HCT116 (cell line): ENCODE measurements around the gene SERTAD1. TPM values are rescaled to one million over a fixed set of nuclear protein-coding genes. Genes with fewer than 3 reads are reported as not detected.

Source experiments
- ATAC-seq: fragments of 200-7000 bp; cut with Tn5 transposase; 2 replicates; pipeline ENCODE4 v1.9.1; 2020; ENCODE audit warnings: mild to moderate bottlenecking, moderate library complexity
- BruUV-seq: library from RNA; stranded (reverse); fragments of 400-500 nt; replicated peaks from 2 replicates; lab custom pipeline; 2021; lab: Mats Ljungman, UMichigan
- CTCF ChIA-PET: fragments of 300-600 bp; sonication (Branson Sonifier 250); formaldehyde crosslinking; loops from one replicate; lab custom pipeline; 2021; ENCODE audit warnings: antibody characterized with exemption; lab: Charles Lee
- POLR2A ChIA-PET: fragments of 300-600, 350-600 bp; sonication (Branson Sonifier 250); formaldehyde crosslinking; loops from one replicate; lab custom pipeline; 2021; ENCODE audit warnings: antibody characterized with exemption; lab: Charles Lee
- RAD21 ChIA-PET, 2 experiments: fragments of 300-600 bp; sonication (Branson Sonifier 250); formaldehyde crosslinking; loops; one replicate each; lab custom pipeline; 2023; ENCODE audit warnings: low total read pairs in 2 of 2; ENCODE audit not compliant: uncharacterized antibody in 2 of 2, unreplicated experiment in 2 of 2, low non-redundant PET in 1 of 2; lab: Charles Lee
- DNase-seq: peaks from one replicate; pipeline ENCODE4 v3.0.0-alpha.2; 2010; ENCODE audit warnings: low read depth, low spot score
- H2AFZ ChIP-seq: fragments of 200-600 bp; shearing (Covaris generic), sonication (generic); 2 replicates; pipeline ENCODE4 v1.6.1; 2017; ENCODE audit warnings: low read depth, mixed run types, mixed read lengths, antibody characterized with exemption, low read length; ENCODE audit not compliant: poor library complexity, severe bottlenecking
- H3K27ac ChIP-seq: 2 replicates; pipeline ENCODE4 v1.5.1; 2012; ENCODE audit warnings: low read depth, low read length
- H3K27me3 ChIP-seq: fragments of 200-600 bp; sonication (generic); 2 replicates; pipeline ENCODE4 v1.6.1; 2016; ENCODE audit warnings: mixed run types, low read length, mixed read lengths; ENCODE audit not compliant: insufficient read depth
- H3K36me3 ChIP-seq, 2 experiments: fragments of 200-500 bp in 1 of 2; fragments of 200-600 bp in 1 of 2; sonication (Bioruptor generic) in 1 of 2; sonication (generic) in 1 of 2; 2 replicates each; pipeline versions ENCODE4 v1.5.1 to v1.6.1; 2014 to 2016; ENCODE audit warnings: low read length in 2 of 2, inconsistent platforms in 1 of 2, mixed read lengths in 1 of 2, mixed run types in 1 of 2; ENCODE audit not compliant: insufficient read depth in 2 of 2, control insufficient read depth in 1 of 2
- H3K4me1 ChIP-seq, 2 experiments: fragments of 200-600 bp in 1 of 2; sonication (generic) in 1 of 2; 2 replicates each; pipeline versions ENCODE4 v1.5.1 to v1.6.1; 2012 to 2017; ENCODE audit warnings: low read length in 2 of 2, inconsistent platforms in 1 of 2, mild to moderate bottlenecking in 1 of 2, mixed read lengths in 1 of 2, mixed run types in 1 of 2, moderate library complexity in 1 of 2; ENCODE audit not compliant: insufficient read depth in 2 of 2, control insufficient read depth in 1 of 2
- H3K4me2 ChIP-seq: fragments of 200-600 bp; sonication (generic); 2 replicates; pipeline ENCODE4 v1.6.1; 2017; ENCODE audit warnings: mixed run types, low read length, mixed read lengths
- H3K4me3 ChIP-seq, 2 experiments: fragments of 200-600 bp in 1 of 2; sonication (generic) in 1 of 2; replicated peaks in 1 of 2; 2 replicates each; pipeline ENCODE4 v1.5.1; 2011 to 2016; ENCODE audit warnings: low read length in 2 of 2, control low read depth in 1 of 2, low read depth in 1 of 2, mild to moderate bottlenecking in 1 of 2, mixed read lengths in 1 of 2, mixed run types in 1 of 2
- H3K79me2 ChIP-seq: fragments of 200-600 bp; sonication (generic); 2 replicates; pipeline ENCODE4 v1.6.1; 2017; ENCODE audit warnings: mild to moderate bottlenecking, mixed run types, low read length, moderate library complexity, mixed read lengths; ENCODE audit not compliant: insufficient read depth
- H3K9ac ChIP-seq: fragments of 200-600 bp; sonication (generic); 2 replicates; pipeline ENCODE4 v1.6.1; 2016; ENCODE audit warnings: low read length, mixed read lengths
- H3K9me2 ChIP-seq: fragments of 200-600 bp; sonication (generic), shearing (Covaris generic); 2 replicates; pipeline ENCODE4 v1.6.1; 2017; ENCODE audit warnings: mixed run types, mild to moderate bottlenecking, moderate library complexity; ENCODE audit not compliant: insufficient read depth
- H3K9me3 ChIP-seq, 2 experiments: fragments of 200-500 bp in 1 of 2; fragments of 200-600 bp in 1 of 2; sonication (Bioruptor generic) in 1 of 2; sonication (generic) in 1 of 2; 2 replicates each; pipeline ENCODE4 v1.6.1; 2014 to 2017; ENCODE audit warnings: low read length in 2 of 2, mixed read lengths in 2 of 2, inconsistent platforms in 1 of 2, low read depth in 1 of 2, mild to moderate bottlenecking in 1 of 2, mixed run types in 1 of 2, moderate library complexity in 1 of 2; ENCODE audit not compliant: control insufficient read depth in 1 of 2, insufficient read depth in 1 of 2
- H4K20me1 ChIP-seq: fragments of 200-600 bp; sonication (generic), shearing (Covaris generic); 2 replicates; pipeline ENCODE4 v1.6.1; 2017; ENCODE audit warnings: mixed run types, mild to moderate bottlenecking, moderate library complexity; ENCODE audit not compliant: insufficient read depth
- CBX3 ChIP-seq: IDR thresholded peaks from 2 replicates; pipeline ENCODE4 v1.6.1; 2012; ENCODE audit warnings: low read depth
- CEBPB ChIP-seq: IDR thresholded peaks from 2 replicates; pipeline ENCODE4 v1.6.1; 2012; ENCODE audit warnings: low read depth
- EGR1 ChIP-seq: IDR thresholded peaks from 2 replicates; pipeline ENCODE4 v1.6.1; 2012; ENCODE audit warnings: low read depth
- ELF1 ChIP-seq: IDR thresholded peaks from 2 replicates; pipeline ENCODE4 v1.6.1; 2012; ENCODE audit warnings: low read depth, borderline replicate concordance
- EZH2 ChIP-seq: fragments of 200-600 bp; sonication (generic); IDR thresholded peaks from 2 replicates; pipeline ENCODE4 v1.6.1; 2017; ENCODE audit warnings: antibody characterized with exemption, mixed run types
- EZH2phosphoT487 ChIP-seq: fragments of 200-600 bp; IDR thresholded peaks from 2 replicates; pipeline ENCODE4 v1.6.1; 2018; ENCODE audit warnings: antibody characterized with exemption, borderline replicate concordance
- FOSL1 ChIP-seq: IDR thresholded peaks from 2 replicates; pipeline ENCODE4 v1.6.1; 2012; ENCODE audit warnings: low read depth
- JUND ChIP-seq: IDR thresholded peaks from 2 replicates; pipeline ENCODE4 v1.6.1; 2012
- RAD21 ChIP-seq: IDR thresholded peaks from 2 replicates; pipeline ENCODE4 v1.6.1; 2012; ENCODE audit warnings: low read depth, mild to moderate bottlenecking
- SIN3A ChIP-seq: IDR thresholded peaks from 2 replicates; pipeline ENCODE4 v1.6.1; 2012; ENCODE audit warnings: low read depth
- SP1 ChIP-seq: IDR thresholded peaks from 2 replicates; pipeline ENCODE4 v1.6.1; 2012; ENCODE audit warnings: low read depth
- SRF ChIP-seq: IDR thresholded peaks from 2 replicates; pipeline ENCODE4 v1.6.1; 2012; ENCODE audit warnings: low read depth
- TCF7L2 ChIP-seq: IDR thresholded peaks from 2 replicates; pipeline ENCODE4 v1.7.0; 2011; ENCODE audit warnings: borderline replicate concordance, inconsistent platforms; ENCODE audit not compliant: insufficient read depth, insufficient read length; ENCODE audit errors: extremely low read depth
- YY1 ChIP-seq: IDR thresholded peaks from 2 replicates; pipeline ENCODE4 v1.6.1; 2011; ENCODE audit warnings: low read length, low read depth, moderate library complexity, mild to moderate bottlenecking; ENCODE audit not compliant: insufficient replicate concordance; ENCODE audit errors: extremely low read depth
- ZFX ChIP-seq: fragments of 450-650 bp; IDR thresholded peaks from 2 replicates; pipeline ENCODE4 v1.6.1; 2017
- ZNF274 ChIP-seq: fragments of 200-500 bp; sonication (Bioruptor generic); IDR thresholded peaks from 2 replicates; pipeline ENCODE4 v1.6.1; 2014; ENCODE audit warnings: mild to moderate bottlenecking, low read depth, low read length, inconsistent platforms
- intact Hi-C: fragments of 100-400 bp; cut with micrococcal nuclease; formaldehyde crosslinking; loops from 2 replicates; pipeline ENCODE4 v1.10.0; 2022
- total RNA-seq: library from RNA; stranded (reverse); gene quantifications from one replicate; pipeline ENCODE4 v1.2.1, GENCODE V29; 2021; ENCODE audit not compliant: unreplicated experiment
- TF ChIP-seq, protein P1 (sequence below): IDR thresholded peaks from 2 replicates; pipeline ENCODE4 v1.6.1; 2012; ENCODE audit warnings: low read depth
- TF ChIP-seq, protein P2 (sequence below): IDR thresholded peaks from 2 replicates; pipeline ENCODE4 v1.6.1; 2012

The SERTAD1 gene
- total RNA-seq, 1 experiment from 2014 or later = 30.3 TPM

DNA sequence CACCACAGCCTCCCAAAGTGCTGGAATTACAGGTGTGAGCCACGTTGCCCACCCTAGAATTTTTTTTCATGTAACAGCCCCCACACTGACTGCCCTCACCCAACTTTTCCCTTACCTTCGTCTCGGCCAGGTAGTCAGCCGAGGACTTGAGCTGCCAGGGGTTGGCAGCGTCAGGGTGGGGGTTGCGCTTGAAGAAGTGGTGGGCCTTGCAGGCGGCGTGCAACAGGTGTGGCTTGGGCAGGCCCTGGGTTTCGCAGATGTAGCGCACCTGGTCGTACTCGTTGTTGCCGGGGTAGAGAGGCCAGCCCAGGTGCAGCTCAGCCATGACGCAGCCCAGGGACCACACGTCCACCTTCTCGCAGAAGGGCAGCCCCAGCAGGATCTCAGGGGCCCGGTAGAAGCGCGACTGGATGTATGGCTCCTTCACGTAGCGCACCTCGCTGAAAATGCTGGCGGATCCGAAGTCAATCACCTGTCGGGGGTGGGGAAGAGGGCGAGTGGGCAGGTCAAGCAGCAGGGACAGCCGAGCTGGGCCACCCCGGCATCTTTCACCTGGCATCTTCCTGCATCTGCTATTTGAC lies 42.0 kb downstream of the SERTAD1 start:
- Histone ChIP-seq H2AFZ (no peak overlapping the region), H3K4me3 (no peak overlapping the region), H3K9me3 (no peaks in the 10 kb centered on the region), H4K20me1 (no peaks in the 10 kb centered on the region), H3K36me3 (no peaks in the 10 kb centered on the region), H3K27me3 (no peaks in the 10 kb centered on the region), H3K4me1 (no peaks in the 10 kb centered on the region), H3K9me2 (no peaks in the 10 kb centered on the region), H3K4me2 (no peak overlapping the region), H3K79me2 (no peaks in the 10 kb centered on the region), H3K9ac (no peak overlapping the region), H3K27ac (no peak overlapping the region)
- ATAC-seq = no peak
- CTCF ChIA-PET = interaction anchor here (1.2 kb wide), 1 partner anchor 37 kb away, joined by 4 read pairs; no protein-coding TSS in a partner anchor
- RAD21 ChIA-PET = no interaction called here
- BruUV-seq = no TSS peak
- no peak for TF ChIP-seq EZH2phosphoT487
- TF ChIP-seq YY1 = no peak
- TF ChIP-seq TCF7L2 = no peak
- no peak for TF ChIP-seq SP1
- TF ChIP-seq ZFX = no peak
- TF ChIP-seq JUND = no peak
- TF ChIP-seq SIN3A = no peak
- no peak for TF ChIP-seq EGR1
- no peak for TF ChIP-seq ELF1
- TF ChIP-seq, protein P1, sequence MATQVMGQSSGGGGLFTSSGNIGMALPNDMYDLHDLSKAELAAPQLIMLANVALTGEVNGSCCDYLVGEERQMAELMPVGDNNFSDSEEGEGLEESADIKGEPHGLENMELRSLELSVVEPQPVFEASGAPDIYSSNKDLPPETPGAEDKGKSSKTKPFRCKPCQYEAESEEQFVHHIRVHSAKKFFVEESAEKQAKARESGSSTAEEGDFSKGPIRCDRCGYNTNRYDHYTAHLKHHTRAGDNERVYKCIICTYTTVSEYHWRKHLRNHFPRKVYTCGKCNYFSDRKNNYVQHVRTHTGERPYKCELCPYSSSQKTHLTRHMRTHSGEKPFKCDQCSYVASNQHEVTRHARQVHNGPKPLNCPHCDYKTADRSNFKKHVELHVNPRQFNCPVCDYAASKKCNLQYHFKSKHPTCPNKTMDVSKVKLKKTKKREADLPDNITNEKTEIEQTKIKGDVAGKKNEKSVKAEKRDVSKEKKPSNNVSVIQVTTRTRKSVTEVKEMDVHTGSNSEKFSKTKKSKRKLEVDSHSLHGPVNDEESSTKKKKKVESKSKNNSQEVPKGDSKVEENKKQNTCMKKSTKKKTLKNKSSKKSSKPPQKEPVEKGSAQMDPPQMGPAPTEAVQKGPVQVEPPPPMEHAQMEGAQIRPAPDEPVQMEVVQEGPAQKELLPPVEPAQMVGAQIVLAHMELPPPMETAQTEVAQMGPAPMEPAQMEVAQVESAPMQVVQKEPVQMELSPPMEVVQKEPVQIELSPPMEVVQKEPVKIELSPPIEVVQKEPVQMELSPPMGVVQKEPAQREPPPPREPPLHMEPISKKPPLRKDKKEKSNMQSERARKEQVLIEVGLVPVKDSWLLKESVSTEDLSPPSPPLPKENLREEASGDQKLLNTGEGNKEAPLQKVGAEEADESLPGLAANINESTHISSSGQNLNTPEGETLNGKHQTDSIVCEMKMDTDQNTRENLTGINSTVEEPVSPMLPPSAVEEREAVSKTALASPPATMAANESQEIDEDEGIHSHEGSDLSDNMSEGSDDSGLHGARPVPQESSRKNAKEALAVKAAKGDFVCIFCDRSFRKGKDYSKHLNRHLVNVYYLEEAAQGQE = no peak
- no peak for TF ChIP-seq CEBPB
- no peak for TF ChIP-seq ZNF274
- TF ChIP-seq FOSL1 = no peak
- no peak for TF ChIP-seq CBX3
- no peak for TF ChIP-seq RAD21
- TF ChIP-seq, protein P2, sequence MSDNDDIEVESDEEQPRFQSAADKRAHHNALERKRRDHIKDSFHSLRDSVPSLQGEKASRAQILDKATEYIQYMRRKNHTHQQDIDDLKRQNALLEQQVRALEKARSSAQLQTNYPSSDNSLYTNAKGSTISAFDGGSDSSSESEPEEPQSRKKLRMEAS = no peak
- no peak for TF ChIP-seq SRF
- no peak for TF ChIP-seq EZH2
- DNase-seq = no peak
- intact Hi-C loops = no loop called here
- POLR2A ChIA-PET = no interaction called here
